H9 (cell line): ENCODE results near the gene FCAMR. TPM values are rescaled to one million over a fixed set of nuclear protein-coding genes. Genes with fewer than 3 reads are reported as not detected.

Experiments used
- DNase-seq: peaks from one replicate; pipeline ENCODE4 v3.0.0-alpha.2; 2017
- H2AFZ ChIP-seq: one replicate; pipeline ENCODE4 v1.6.1; 2013; ENCODE audit warnings: mild to moderate bottlenecking, low read length, control low read depth, moderate library complexity
- H2AK5ac ChIP-seq: 2 replicates; pipeline ENCODE4 v1.6.1; 2013; ENCODE audit warnings: low read length, control low read depth, mixed read lengths; ENCODE audit not compliant: insufficient read length
- H2BK120ac ChIP-seq: one replicate; pipeline ENCODE4 v1.6.1; 2013; ENCODE audit warnings: low read depth, mild to moderate bottlenecking, low read length, control low read depth, inconsistent platforms; ENCODE audit not compliant: poor library complexity, severe bottlenecking
- H2BK12ac ChIP-seq: 2 replicates; pipeline ENCODE4 v1.6.1; 2013; ENCODE audit warnings: low read length, control low read depth, mixed read lengths, low read depth; ENCODE audit not compliant: insufficient read length
- H2BK15ac ChIP-seq: 2 replicates; pipeline ENCODE4 v1.6.1; 2013; ENCODE audit warnings: low read depth, low read length, control low read depth
- H2BK20ac ChIP-seq: one replicate; pipeline ENCODE4 v1.6.1; 2013; ENCODE audit warnings: low read depth, mild to moderate bottlenecking, low read length, control low read depth, inconsistent platforms; ENCODE audit not compliant: poor library complexity, severe bottlenecking
- H2BK5ac ChIP-seq: 2 replicates; pipeline ENCODE4 v1.6.1; 2013; ENCODE audit warnings: low read length, control low read depth, mixed read lengths; ENCODE audit not compliant: insufficient read length
- H3K14ac ChIP-seq: 2 replicates; pipeline ENCODE4 v1.6.1; 2013; ENCODE audit warnings: low read length, control low read depth; ENCODE audit not compliant: insufficient read depth
- H3K18ac ChIP-seq: 2 replicates; pipeline ENCODE4 v1.6.1; 2013; ENCODE audit warnings: low read depth, mild to moderate bottlenecking, mixed read lengths, low read length, control low read depth; ENCODE audit not compliant: insufficient read length
- H3K23ac ChIP-seq: 2 replicates; pipeline ENCODE4 v1.6.1; 2013; ENCODE audit warnings: low read length, control low read depth, mixed read lengths, low read depth; ENCODE audit not compliant: insufficient read length
- H3K23me2 ChIP-seq: 2 replicates; pipeline ENCODE4 v1.6.1; 2013; ENCODE audit warnings: low read depth, mild to moderate bottlenecking, mixed read lengths, low read length, control low read depth; ENCODE audit not compliant: insufficient read length, poor library complexity, severe bottlenecking
- H3K27ac ChIP-seq: 2 replicates; pipeline ENCODE4 v1.5.1; 2013; ENCODE audit warnings: low read length, control low read depth, mixed read lengths, low read depth; ENCODE audit not compliant: insufficient read length
- H3K27me3 ChIP-seq: 2 replicates; pipeline ENCODE4 v1.6.1; 2013; ENCODE audit warnings: low read length, control low read depth, inconsistent platforms; ENCODE audit not compliant: insufficient read depth
- H3K4ac ChIP-seq: 2 replicates; pipeline ENCODE4 v1.6.1; 2013; ENCODE audit warnings: low read depth, mild to moderate bottlenecking, control low read depth, inconsistent platforms, low read length, moderate library complexity
- H3K4me1 ChIP-seq: 2 replicates; pipeline ENCODE4 v1.6.1; 2013; ENCODE audit warnings: low read length, control low read depth, inconsistent platforms; ENCODE audit not compliant: insufficient read depth
- H3K4me2 ChIP-seq: 2 replicates; pipeline ENCODE4 v1.6.1; 2013; ENCODE audit warnings: low read length, control low read depth, mixed read lengths; ENCODE audit not compliant: insufficient read length, insufficient read depth
- H3K56ac ChIP-seq: 2 replicates; pipeline ENCODE4 v1.6.1; 2013; ENCODE audit warnings: low read depth, mild to moderate bottlenecking, mixed read lengths, low read length, control low read depth; ENCODE audit not compliant: insufficient read length
- H3K79me1 ChIP-seq: 2 replicates; pipeline ENCODE4 v1.6.1; 2013; ENCODE audit warnings: low read depth, mild to moderate bottlenecking, moderate library complexity, low read length, control low read depth, inconsistent platforms; ENCODE audit not compliant: insufficient read depth, poor library complexity, severe bottlenecking
- H3K79me2 ChIP-seq: 2 replicates; pipeline ENCODE4 v1.6.1; 2013; ENCODE audit warnings: low read length, control low read depth, inconsistent platforms; ENCODE audit not compliant: insufficient read depth
- H3K9ac ChIP-seq: 2 replicates; pipeline ENCODE4 v1.6.1; 2013; ENCODE audit warnings: low read length, control low read depth, mixed read lengths; ENCODE audit not compliant: insufficient read length; ENCODE audit errors: extremely low read depth
- H3K9me3 ChIP-seq: one replicate; pipeline ENCODE4 v1.6.1; 2013; ENCODE audit warnings: low read depth, low read length, inconsistent platforms; ENCODE audit not compliant: control insufficient read depth
- H3T11ph ChIP-seq: one replicate; pipeline ENCODE4 v1.6.1; 2013; ENCODE audit warnings: mild to moderate bottlenecking, low read length, control low read depth, inconsistent platforms
- H4K20me1 ChIP-seq: one replicate; pipeline ENCODE4 v1.6.1; 2013; ENCODE audit not compliant: control insufficient read depth, insufficient read length, insufficient read depth
- H4K5ac ChIP-seq: 2 replicates; pipeline ENCODE4 v1.6.1; 2013; ENCODE audit warnings: low read depth, mild to moderate bottlenecking, mixed read lengths, low read length, control low read depth; ENCODE audit not compliant: insufficient read length
- H4K8ac ChIP-seq: replicated peaks from 2 replicates; pipeline ENCODE4 v1.6.1; 2013; ENCODE audit warnings: low read length, control low read depth, mixed read lengths, low read depth; ENCODE audit not compliant: insufficient read length
- H4K91ac ChIP-seq: 2 replicates; pipeline ENCODE4 v1.6.1; 2013; ENCODE audit warnings: low read depth, mild to moderate bottlenecking, moderate library complexity, mixed read lengths, low read length, control low read depth; ENCODE audit not compliant: insufficient read length
- H3K27ac Mint-ChIP-seq, 3 experiments: 2 replicates in 2 of 3; 3 replicates in 1 of 3; pipeline ENCODE4 v1.8.0; 2020 to 2021; ENCODE audit warnings: mixed read lengths in 3 of 3, mild to moderate bottlenecking in 1 of 3, moderate library complexity in 1 of 3
- H3K27me3 Mint-ChIP-seq: 2 replicates; pipeline ENCODE4 v1.8.0; 2021; ENCODE audit warnings: low read depth, mild to moderate bottlenecking, moderate library complexity, mixed read lengths
- H3K36me3 Mint-ChIP-seq, 3 experiments: 2 replicates in 2 of 3; 3 replicates in 1 of 3; pipeline ENCODE4 v1.8.0; 2020 to 2021; ENCODE audit warnings: low read depth in 3 of 3, mixed read lengths in 3 of 3; ENCODE audit not compliant: insufficient read depth in 1 of 3
- H3K4me1 Mint-ChIP-seq, 2 experiments: 2 replicates each; pipeline ENCODE4 v1.8.0; 2020; ENCODE audit warnings: mixed read lengths in 2 of 2
- H3K4me3 Mint-ChIP-seq, 2 experiments: 2 replicates in 1 of 2; 3 replicates in 1 of 2; pipeline ENCODE4 v1.8.0; 2020 to 2021; ENCODE audit warnings: mild to moderate bottlenecking in 2 of 2, mixed read lengths in 2 of 2, moderate library complexity in 1 of 2
- H3K9me3 Mint-ChIP-seq, 2 experiments: 2 replicates in 1 of 2; 3 replicates in 1 of 2; pipeline ENCODE4 v1.8.0; 2020; ENCODE audit warnings: mild to moderate bottlenecking in 2 of 2, mixed read lengths in 2 of 2, moderate library complexity in 1 of 2
- WGBS: extraction: QIAGEN DNeasy Blood & Tissue Kit; methylation state at CpG from one replicate; pipeline ENCODE4 v1.1.7; 2013; ENCODE audit warnings: missing lambda C conversion rate, low lambda C conversion rate, mixed read lengths; ENCODE audit not compliant: insufficient read length; ENCODE audit errors: extremely low coverage; 5-methylcytosine and 5-hydroxymethylcytosine counted together
- total RNA-seq: library from RNA; stranded (reverse); gene quantifications from 2 replicates; pipeline ENCODE4 v1.2.1, GENCODE V29; 2021
- TF ChIP-seq, protein P1 (sequence below): fragments of 200-600 bp; sonication (generic); conservative IDR thresholded peaks from 3 replicates; pipeline ENCODE4 v1.8.0; 2021; ENCODE audit warnings: antibody characterized with exemption, mild to moderate bottlenecking

FCAMR gene
- total RNA-seq, 1 experiment from 2014 or later, result not detected

DNA sequence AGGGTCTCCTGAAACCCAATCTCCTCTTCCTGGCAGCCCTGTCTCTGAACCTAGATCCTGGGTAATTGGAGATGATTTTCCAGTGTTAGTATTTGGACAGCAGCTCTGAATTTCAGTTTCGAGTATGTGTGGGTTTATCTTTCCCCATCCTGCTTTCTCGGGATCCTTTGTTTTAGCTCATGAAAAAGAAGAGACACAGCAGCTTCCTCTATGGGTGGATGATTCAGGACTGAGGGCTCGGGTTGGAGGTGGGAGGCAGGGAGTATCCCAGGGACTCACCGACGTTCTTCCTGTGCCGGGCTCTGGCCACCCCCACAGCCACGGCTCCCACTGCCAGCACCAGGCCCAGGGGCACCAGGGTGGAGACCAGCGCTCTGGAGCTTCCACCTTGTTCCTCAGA is 38.1 kb downstream of the FCAMR start:
- H3K4me2 ChIP-seq, result no peak overlapping the region

More for the DNA sequence above, 38.1 kb downstream of the FCAMR start:
- Mint-ChIP-seq H3K4me1 (peaks cover 2 to 3% of the 10 kb centered on the region in 2 experiments; a peak in 2 of 4 replicates), H3K4me3 (no peak overlapping the region), H3K27me3 (peaks cover 4% of the 10 kb centered on the region; the same call in 1 of the 2 replicates), H3K9me3 (no peaks in the 10 kb centered on the region), H3K36me3 (no peaks in the 10 kb centered on the region), H3K27ac (no peak overlapping the region)
- Histone ChIP-seq H4K91ac (no peak overlapping the region), H3K27me3 (no peaks in the 10 kb centered on the region), H2BK120ac (no peak overlapping the region), H3K56ac (no peak overlapping the region), H3K79me1 (no peaks in the 10 kb centered on the region), H2BK20ac (no peak overlapping the region), H4K5ac (no peak overlapping the region), H2AK5ac (no peak overlapping the region), H2BK5ac (no peak overlapping the region), H3K4me1 (no peaks in the 10 kb centered on the region), H3K79me2 (no peaks in the 10 kb centered on the region), H3K23me2 (no peaks in the 10 kb centered on the region), H3K9ac (no peak overlapping the region), H3K23ac (no peak overlapping the region), H3K9me3 (no peaks in the 10 kb centered on the region), H3T11ph (no peak overlapping the region), H3K14ac (no peak overlapping the region), H2BK15ac (no peak overlapping the region), H2AFZ (no peak overlapping the region), H3K18ac (no peak overlapping the region), H4K20me1 (no peaks in the 10 kb centered on the region), H3K27ac (no peak overlapping the region), H2BK12ac (no peak overlapping the region), H4K8ac (no peak overlapping the region), H3K4ac (no peak overlapping the region)
- TF ChIP-seq, protein P1, sequence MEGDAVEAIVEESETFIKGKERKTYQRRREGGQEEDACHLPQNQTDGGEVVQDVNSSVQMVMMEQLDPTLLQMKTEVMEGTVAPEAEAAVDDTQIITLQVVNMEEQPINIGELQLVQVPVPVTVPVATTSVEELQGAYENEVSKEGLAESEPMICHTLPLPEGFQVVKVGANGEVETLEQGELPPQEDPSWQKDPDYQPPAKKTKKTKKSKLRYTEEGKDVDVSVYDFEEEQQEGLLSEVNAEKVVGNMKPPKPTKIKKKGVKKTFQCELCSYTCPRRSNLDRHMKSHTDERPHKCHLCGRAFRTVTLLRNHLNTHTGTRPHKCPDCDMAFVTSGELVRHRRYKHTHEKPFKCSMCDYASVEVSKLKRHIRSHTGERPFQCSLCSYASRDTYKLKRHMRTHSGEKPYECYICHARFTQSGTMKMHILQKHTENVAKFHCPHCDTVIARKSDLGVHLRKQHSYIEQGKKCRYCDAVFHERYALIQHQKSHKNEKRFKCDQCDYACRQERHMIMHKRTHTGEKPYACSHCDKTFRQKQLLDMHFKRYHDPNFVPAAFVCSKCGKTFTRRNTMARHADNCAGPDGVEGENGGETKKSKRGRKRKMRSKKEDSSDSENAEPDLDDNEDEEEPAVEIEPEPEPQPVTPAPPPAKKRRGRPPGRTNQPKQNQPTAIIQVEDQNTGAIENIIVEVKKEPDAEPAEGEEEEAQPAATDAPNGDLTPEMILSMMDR, result no peak
- WGBS, result no CpG with 5 or more reads among the region's 8 CpGs
- no peak for DNase-seq
